ENCODE data around the gene TNK1.

Gene TNK1

DNA sequence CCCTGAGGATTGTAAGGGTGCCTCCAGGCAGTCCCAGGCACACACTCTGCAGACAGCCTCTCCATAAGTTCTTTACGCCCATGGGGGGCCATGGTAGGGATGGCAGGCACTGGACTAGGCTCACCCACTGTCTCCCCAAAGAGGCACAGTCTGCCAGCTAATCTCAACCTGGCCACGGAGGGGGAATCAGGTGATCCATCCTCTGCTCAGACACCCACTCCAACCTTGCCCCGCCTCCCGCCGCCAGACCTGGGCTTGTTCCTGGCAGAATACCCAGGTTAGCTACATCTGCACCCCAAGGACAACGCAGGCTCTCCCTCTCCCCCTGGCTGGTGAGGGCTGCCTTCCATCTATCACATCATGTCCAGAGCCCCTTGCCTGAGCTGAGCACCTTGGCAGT, 28.0 kb downstream of the TNK1 start:
- TF ChIP-seq REST (IDR thresholded peaks at IDR 0.05; ENCODE audit: insufficient read depth in 1 of 2, low read depth in 2 of 2, low read length in 2 of 2) = no peak
- TF ChIP-seq TAF1 (IDR thresholded peaks at IDR 0.05; ENCODE audit: borderline replicate concordance, insufficient read depth, low read length) = no peak
- no peak for TF ChIP-seq POLR2AphosphoS5 (IDR thresholded peaks at IDR 0.05; ENCODE audit: low read depth, low read length)
- no peak for TF ChIP-seq SIN3A (IDR thresholded peaks at IDR 0.05; ENCODE audit: borderline replicate concordance, insufficient read depth, low read length)
- no peak for TF ChIP-seq FOXP2 (optimal IDR thresholded peaks at IDR 0.05; ENCODE audit: borderline replicate concordance, extremely low read depth, extremely low read length, insufficient read depth)

- TF ChIP-seq POLR2AphosphoS5 (IDR thresholded peaks at IDR 0.05; ENCODE audit: low read depth, low read length) (no peak), FOXP2 (optimal IDR thresholded peaks at IDR 0.05; ENCODE audit: borderline replicate concordance, extremely low read depth, extremely low read length, insufficient read depth) (no peak), REST (IDR thresholded peaks at IDR 0.05; ENCODE audit: insufficient read depth in 1 of 2, low read depth in 2 of 2, low read length in 2 of 2) (no peak)
Measured at GRCh38 chr17:7409716-7410115, 28.8 kb downstream of the TNK1 start.

DNA sequence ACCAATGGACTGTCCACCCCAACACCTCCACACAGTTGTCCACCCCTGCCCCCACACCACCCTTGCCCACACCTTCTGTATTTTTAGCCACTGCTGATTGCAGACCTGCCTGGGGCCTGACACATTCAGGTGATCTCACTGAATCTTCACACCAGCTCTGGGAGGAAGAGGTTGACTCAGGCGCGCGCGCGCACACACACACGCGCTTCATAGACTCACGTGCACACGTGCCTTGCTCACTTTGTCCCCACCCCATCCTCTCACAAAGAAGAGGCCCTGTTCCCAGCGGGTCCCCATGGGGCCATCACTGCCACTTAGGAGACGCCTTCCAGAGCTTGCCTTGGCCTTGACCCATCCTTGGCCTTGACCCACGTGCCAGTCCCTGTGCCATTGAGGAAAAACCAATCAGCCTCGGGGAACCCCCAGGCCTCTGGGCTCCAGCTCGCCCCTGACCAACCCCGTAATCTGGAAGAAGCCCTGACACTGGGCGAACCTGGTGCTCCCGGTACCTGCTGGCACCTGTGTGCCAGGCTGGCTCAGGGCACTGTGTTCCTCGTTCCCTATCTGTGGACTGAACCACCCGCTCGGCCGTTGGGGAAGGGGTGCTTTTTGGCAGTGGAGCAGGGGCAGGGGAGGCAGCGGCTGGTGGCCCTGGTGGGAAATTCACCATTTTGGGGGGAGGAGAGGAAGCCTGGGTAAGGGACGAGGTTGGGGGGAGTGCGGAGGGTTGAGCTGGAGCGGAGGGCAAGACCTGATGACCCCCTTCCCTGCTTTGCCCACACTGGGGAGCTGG, 29.9 kb downstream of the TNK1 start:
- TF ChIP-seq SIN3A (IDR thresholded peaks at IDR 0.05; ENCODE audit: borderline replicate concordance, insufficient read depth, low read length) = no peak
- TF ChIP-seq TAF1 (IDR thresholded peaks at IDR 0.05; ENCODE audit: borderline replicate concordance, insufficient read depth, low read length) = no peak
- no peak for TF ChIP-seq REST (IDR thresholded peaks at IDR 0.05; ENCODE audit: insufficient read depth in 1 of 2, low read depth in 2 of 2, low read length in 2 of 2)
- no peak for TF ChIP-seq FOXP2 (optimal IDR thresholded peaks at IDR 0.05; ENCODE audit: borderline replicate concordance, extremely low read depth, extremely low read length, insufficient read depth)
- no peak for TF ChIP-seq POLR2AphosphoS5 (IDR thresholded peaks at IDR 0.05; ENCODE audit: low read depth, low read length)

GRCh38 chr17:7411427-7411750, 30.5 kb downstream of the TNK1 start:
- TF ChIP-seq REST (IDR thresholded peaks at IDR 0.05; ENCODE audit: insufficient read depth in 1 of 2, low read depth in 2 of 2, low read length in 2 of 2) (no peak), FOXP2 (optimal IDR thresholded peaks at IDR 0.05; ENCODE audit: borderline replicate concordance, extremely low read depth, extremely low read length, insufficient read depth) (no peak), TAF1 (IDR thresholded peaks at IDR 0.05; ENCODE audit: borderline replicate concordance, insufficient read depth, low read length) (no peak), POLR2AphosphoS5 (IDR thresholded peaks at IDR 0.05; ENCODE audit: low read depth, low read length) (no peak), SIN3A (IDR thresholded peaks at IDR 0.05; ENCODE audit: borderline replicate concordance, insufficient read depth, low read length) (no peak)

Measured in PFSK-1 (cell line).